AG09319 (cell line): Measurements from ENCODE around the gene NTHL1.

ENCODE experiments used
- DNase-seq: peaks from one replicate; pipeline ENCODE4 v3.0.0-alpha.2; 2010; ENCODE audit warnings: low read depth; ENCODE audit errors: extremely low read depth
- CTCF ChIP-seq: IDR thresholded peaks from 2 replicates; pipeline ENCODE4 v1.5.1; 2011; ENCODE audit warnings: low read depth, mild to moderate bottlenecking, inconsistent platforms, low read length, moderate library complexity

The NTHL1 gene

GRCh38 chr16:2078096-2078495, 30.5 kb upstream of the NTHL1 start:
- DNase-seq = no peak
- TF ChIP-seq CTCF = no peak

- DNase-seq = no peak
- no peak for TF ChIP-seq CTCF
These were observed 30.1 kb upstream of the NTHL1 start for GRCh38 chr16:2077696-2078095.

GRCh38 chr16:2077016-2077415, 29.4 kb upstream of the NTHL1 start:
- DNase-seq = no peak
- TF ChIP-seq CTCF = no peak

GRCh38 chr16:2076072-2076865, 28.6 kb upstream of the NTHL1 start:
- DNase-seq = no peak
- no peak for TF ChIP-seq CTCF

GRCh38 chr16:2075631-2076030, 28.0 kb upstream of the NTHL1 start:
- TF ChIP-seq CTCF = no peak
- DNase-seq = no peak

- no peak for TF ChIP-seq CTCF
- DNase-seq = no peak
These were observed 26.4 kb upstream of the NTHL1 start for GRCh38 chr16:2074071-2074470.

GRCh38 chr16:2072926-2073325, 25.3 kb upstream of the NTHL1 start:
- no peak for DNase-seq

More at GRCh38 chr16:2072926-2073325, 25.3 kb upstream of the NTHL1 start:
- TF ChIP-seq CTCF = no peak
